GM21737 (cell line): ENCODE results near the gene MDC1.
A peak's percentile ranks its signal among the peaks of the same experiment; 100 is the strongest.
"Not testable (repeated sequence)": the region's sequence is repeated elsewhere in the genome, so short reads cannot be mapped to it uniquely, and the experiment has no call there.

ENCODE experiments used
- ATAC-seq: cut with Tn5 transposase; IDR thresholded peaks from one replicate; pipeline ENCODE4 v1.9.1; 2021; ENCODE audit warnings: mild to moderate bottlenecking, moderate library complexity; ENCODE audit not compliant: unreplicated experiment

MDC1 gene, protein sequence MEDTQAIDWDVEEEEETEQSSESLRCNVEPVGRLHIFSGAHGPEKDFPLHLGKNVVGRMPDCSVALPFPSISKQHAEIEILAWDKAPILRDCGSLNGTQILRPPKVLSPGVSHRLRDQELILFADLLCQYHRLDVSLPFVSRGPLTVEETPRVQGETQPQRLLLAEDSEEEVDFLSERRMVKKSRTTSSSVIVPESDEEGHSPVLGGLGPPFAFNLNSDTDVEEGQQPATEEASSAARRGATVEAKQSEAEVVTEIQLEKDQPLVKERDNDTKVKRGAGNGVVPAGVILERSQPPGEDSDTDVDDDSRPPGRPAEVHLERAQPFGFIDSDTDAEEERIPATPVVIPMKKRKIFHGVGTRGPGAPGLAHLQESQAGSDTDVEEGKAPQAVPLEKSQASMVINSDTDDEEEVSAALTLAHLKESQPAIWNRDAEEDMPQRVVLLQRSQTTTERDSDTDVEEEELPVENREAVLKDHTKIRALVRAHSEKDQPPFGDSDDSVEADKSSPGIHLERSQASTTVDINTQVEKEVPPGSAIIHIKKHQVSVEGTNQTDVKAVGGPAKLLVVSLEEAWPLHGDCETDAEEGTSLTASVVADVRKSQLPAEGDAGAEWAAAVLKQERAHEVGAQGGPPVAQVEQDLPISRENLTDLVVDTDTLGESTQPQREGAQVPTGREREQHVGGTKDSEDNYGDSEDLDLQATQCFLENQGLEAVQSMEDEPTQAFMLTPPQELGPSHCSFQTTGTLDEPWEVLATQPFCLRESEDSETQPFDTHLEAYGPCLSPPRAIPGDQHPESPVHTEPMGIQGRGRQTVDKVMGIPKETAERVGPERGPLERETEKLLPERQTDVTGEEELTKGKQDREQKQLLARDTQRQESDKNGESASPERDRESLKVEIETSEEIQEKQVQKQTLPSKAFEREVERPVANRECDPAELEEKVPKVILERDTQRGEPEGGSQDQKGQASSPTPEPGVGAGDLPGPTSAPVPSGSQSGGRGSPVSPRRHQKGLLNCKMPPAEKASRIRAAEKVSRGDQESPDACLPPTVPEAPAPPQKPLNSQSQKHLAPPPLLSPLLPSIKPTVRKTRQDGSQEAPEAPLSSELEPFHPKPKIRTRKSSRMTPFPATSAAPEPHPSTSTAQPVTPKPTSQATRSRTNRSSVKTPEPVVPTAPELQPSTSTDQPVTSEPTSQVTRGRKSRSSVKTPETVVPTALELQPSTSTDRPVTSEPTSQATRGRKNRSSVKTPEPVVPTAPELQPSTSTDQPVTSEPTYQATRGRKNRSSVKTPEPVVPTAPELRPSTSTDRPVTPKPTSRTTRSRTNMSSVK (N-terminal part only)

GRCh38 chr6:30717129-30717844 is at the start of gene MDC1:
Gene MDC1 (minus strand): TSS chr6:30717281. CDS start chr6:30715175, 2,106 bp downstream.
- peak; percentile 63 for ATAC-seq

GRCh38 chr6:30766461-30767157 is 49.5 kb upstream of the MDC1 start:
- ATAC-seq: no peak

GRCh38 chr6:30765495-30765894 is 48.4 kb upstream of the MDC1 start:
- not testable (repeated sequence) for ATAC-seq

DNA sequence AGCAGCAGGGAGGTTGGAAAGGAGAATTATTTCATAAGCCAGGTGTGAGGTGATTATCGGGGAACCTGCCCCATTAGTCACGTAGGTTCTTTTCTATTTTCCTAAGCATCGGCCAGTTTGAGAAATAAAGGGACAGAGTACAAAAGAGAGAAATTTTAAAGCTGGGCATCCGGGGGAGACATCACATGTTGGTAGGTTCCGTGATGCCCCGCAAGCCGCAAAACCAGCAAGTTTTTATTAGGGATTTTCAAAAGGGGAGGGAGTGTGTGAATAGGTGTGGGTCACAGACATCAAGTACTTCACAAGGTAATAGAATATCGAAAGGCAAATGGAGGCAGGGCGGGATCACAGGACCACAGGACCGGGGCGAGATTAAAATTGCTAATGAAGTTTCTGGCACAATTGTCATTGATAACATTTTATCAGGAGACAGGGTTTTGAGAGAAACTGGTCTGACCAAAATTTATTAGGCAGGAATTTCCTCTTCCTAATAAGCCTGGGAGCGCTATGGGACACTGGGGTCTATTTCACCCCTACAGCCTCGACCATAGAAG is 47.5 kb upstream of the MDC1 start:
- ATAC-seq: not testable (repeated sequence)

- no peak for ATAC-seq
Observed at GRCh38 chr6:30763618-30764489, 46.8 kb upstream of the MDC1 start.

DNA sequence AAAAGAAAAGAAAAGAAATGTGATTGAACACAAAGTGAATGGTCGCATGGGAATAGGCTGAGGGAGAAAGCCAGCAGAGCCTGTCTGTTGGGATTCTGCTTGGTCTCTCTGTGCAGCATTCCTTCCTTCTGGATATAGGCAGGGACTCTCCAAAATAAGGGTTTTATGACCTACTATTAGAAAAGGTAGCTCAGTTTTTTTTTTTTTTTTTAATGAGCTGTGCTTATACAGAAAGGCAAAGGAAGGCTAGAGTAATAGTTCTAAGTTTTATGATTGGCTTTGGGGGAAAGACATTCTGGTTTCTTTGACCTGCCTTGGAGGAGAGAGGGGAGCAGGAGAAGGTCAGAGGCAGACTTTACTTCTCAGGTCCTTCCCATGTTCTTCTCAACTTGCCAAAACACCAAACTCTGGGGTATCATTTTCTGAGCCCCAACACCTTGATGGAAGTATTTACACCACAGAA is 46.1 kb upstream of the MDC1 start:
- ATAC-seq: no peak

GRCh38 chr6:30761791-30762429 is 44.8 kb upstream of the MDC1 start:
- ATAC-seq: no peak

DNA sequence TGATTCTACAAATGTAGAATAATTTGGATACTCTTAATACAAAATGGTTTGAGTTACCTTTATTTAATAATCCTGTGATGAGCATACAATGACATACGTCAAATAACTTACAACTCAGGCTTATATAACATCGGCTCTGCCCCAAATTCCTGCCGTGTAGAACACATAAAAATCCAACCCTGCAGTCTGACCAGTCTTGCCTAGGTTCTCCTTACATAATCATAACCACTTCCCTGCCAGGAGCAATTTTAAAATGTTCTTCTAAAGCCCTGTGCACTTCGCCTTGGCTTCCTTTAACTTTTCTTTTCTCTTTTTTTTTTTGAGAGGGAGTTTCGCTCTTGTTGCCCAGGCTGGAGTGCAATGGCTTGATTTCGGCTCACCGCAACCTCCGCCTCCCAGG is 43.5 kb upstream of the MDC1 start:
- ATAC-seq: no peak

- no peak for ATAC-seq
Observed at GRCh38 chr6:30759575-30760239, 42.6 kb upstream of the MDC1 start.

- ATAC-seq: no peak
Observed at GRCh38 chr6:30757261-30757904, 40.3 kb upstream of the MDC1 start.

DNA sequence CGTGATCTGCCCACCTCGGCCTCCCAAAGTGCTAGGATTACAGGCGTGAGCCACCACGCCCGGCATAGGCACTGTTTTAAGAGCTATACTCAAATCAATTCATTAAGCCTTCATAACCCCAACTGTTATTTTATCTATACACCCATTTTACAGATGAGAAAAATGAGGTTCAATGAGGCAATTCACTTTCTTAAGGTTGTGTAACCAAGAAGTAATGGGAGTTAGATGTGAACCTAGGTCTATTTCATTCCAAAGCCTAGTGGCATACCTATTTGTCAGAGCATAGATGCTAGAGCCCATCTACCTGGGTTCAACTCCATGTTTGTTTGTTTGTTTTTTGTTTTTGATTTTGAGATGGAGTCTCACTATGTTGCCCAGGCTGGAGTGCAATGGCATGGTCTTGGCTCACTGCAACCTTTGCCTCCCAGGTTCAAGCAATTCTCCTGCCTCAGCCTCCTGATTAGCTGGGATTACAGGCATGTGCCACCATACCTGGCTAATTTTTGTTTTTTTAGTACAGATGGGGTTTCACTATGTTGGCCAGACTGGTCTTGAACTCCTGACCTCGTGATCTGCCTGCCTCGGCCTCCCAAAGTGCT is 39.4 kb upstream of the MDC1 start:
- not testable (repeated sequence) for ATAC-seq

GRCh38 chr6:30754631-30755030 is 37.5 kb upstream of the MDC1 start:
- ATAC-seq: no peak

GRCh38 chr6:30752157-30752927 is 35.3 kb upstream of the MDC1 start:
- no peak for ATAC-seq

- ATAC-seq: no peak
Observed at GRCh38 chr6:30750379-30750668, 33.2 kb upstream of the MDC1 start.

GRCh38 chr6:30749554-30750378 is 32.7 kb upstream of the MDC1 start:
- ATAC-seq: no peak
